GOT3 (cell line): Measurements from ENCODE around the gene KCNAB2.
"Not testable (repeated sequence)": the region's sequence is repeated elsewhere in the genome, so short reads cannot be mapped to it uniquely, and the experiment has no call there.

ENCODE experiments used
- DNase-seq: peaks from one replicate; lab custom pipeline; 2025; ENCODE audit warnings: mixed read lengths; lab: John Stamatoyannopoulos, UW

Gene KCNAB2

GRCh38 chr1:6010554-6010953 is 35.1 kb upstream of the KCNAB2 start:
- DNase-seq = no peak

- no peak for DNase-seq
These were observed 34.3 kb upstream of the KCNAB2 start for GRCh38 chr1:6011161-6011945.

- DNase-seq = no peak
These were observed 33.8 kb upstream of the KCNAB2 start for GRCh38 chr1:6011946-6012258.

- no peak for DNase-seq
These were observed 33.0 kb upstream of the KCNAB2 start for GRCh38 chr1:6012529-6013318.

- no peak for DNase-seq
These were observed 32.2 kb upstream of the KCNAB2 start for GRCh38 chr1:6013491-6013890.

GRCh38 chr1:6014130-6014999 is 31.3 kb upstream of the KCNAB2 start:
- DNase-seq = no peak

- no peak for DNase-seq
These were observed 29.4 kb upstream of the KCNAB2 start for GRCh38 chr1:6016191-6016865.

GRCh38 chr1:6017654-6018053 is 28.0 kb upstream of the KCNAB2 start:
- DNase-seq = not testable (repeated sequence)

- DNase-seq = no peak
These were observed 26.4 kb upstream of the KCNAB2 start for GRCh38 chr1:6019166-6019845.

GRCh38 chr1:6022193-6022592 is 23.5 kb upstream of the KCNAB2 start:
- no peak for DNase-seq

- DNase-seq = no peak
These were observed 22.3 kb upstream of the KCNAB2 start for GRCh38 chr1:6023346-6023745.

GRCh38 chr1:6024376-6024775 is 21.3 kb upstream of the KCNAB2 start:
- DNase-seq = no peak

- DNase-seq = no peak
These were observed 20.2 kb upstream of the KCNAB2 start for GRCh38 chr1:6025269-6026094.

GRCh38 chr1:6026095-6026809 is 19.4 kb upstream of the KCNAB2 start:
- peak; percentile 26 for DNase-seq

GRCh38 chr1:6027591-6027990 is 18.1 kb upstream of the KCNAB2 start:
- DNase-seq = no peak

GRCh38 chr1:6028042-6028850 is 17.4 kb upstream of the KCNAB2 start:
- no peak for DNase-seq

GRCh38 chr1:6029351-6029750 is 16.3 kb upstream of the KCNAB2 start:
- no peak for DNase-seq

GRCh38 chr1:6030132-6030531 is 15.6 kb upstream of the KCNAB2 start:
- no peak for DNase-seq
